Femur (tissue), 1 donor: ENCODE measurements around the gene S100A4.
A peak's percentile ranks its signal among the peaks of the same experiment; 100 is the strongest.
"Not testable (repeated sequence)": the region's sequence is repeated elsewhere in the genome, so short reads cannot be mapped to it uniquely, and the experiment has no call there.

Experiments
- DNase-seq: peaks from one replicate; pipeline ENCODE4 v3.0.0-alpha.2; 2017

The S100A4 gene

DNA sequence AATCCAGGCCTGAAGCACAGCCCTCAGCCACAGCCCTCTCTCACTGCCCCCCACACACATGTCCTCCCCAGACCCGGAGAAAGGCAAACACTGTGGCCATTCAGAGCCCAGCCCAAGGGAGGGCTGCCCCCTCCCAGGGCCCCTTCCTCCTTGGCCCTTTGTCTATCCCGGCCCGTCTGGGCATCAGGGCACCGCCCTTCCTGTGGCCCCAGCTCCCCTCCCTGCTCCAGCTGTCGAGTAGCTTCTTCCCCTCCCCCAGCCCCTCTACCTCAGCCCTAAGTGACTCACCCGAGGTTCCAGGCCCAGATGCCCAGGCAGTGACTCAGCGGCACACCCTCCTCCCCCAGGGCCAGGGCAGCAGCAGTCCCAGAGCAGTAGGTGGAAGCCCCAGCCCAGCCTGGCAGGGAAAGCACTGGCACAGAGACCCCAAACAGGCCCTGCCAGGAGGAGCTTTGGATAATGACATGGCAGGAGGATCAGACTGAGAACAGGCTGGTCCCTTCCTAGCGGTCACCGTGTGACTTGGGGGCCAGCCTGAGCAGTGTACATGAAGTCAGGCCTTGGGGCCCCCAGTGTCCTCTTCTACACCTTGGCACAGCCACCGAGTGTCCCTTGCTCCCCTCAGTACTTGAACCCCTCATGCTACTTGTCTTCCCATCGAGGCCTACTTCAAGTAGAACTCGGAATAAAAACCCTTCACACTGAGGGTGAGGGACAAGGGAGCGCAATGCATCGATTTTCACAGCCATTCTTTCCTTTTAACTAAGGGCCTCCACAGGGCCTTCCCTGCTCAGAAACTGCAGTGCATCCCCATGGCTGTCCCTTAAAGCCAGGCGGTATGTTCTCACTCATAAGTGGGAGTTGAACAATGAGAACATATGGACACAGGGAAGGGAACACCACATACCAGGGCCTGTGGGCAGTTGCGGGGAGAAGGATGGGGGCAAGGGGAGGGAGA is 21.1 kb upstream of the S100A4 start:
- DNase-seq, result peak; percentile 94

DNA sequence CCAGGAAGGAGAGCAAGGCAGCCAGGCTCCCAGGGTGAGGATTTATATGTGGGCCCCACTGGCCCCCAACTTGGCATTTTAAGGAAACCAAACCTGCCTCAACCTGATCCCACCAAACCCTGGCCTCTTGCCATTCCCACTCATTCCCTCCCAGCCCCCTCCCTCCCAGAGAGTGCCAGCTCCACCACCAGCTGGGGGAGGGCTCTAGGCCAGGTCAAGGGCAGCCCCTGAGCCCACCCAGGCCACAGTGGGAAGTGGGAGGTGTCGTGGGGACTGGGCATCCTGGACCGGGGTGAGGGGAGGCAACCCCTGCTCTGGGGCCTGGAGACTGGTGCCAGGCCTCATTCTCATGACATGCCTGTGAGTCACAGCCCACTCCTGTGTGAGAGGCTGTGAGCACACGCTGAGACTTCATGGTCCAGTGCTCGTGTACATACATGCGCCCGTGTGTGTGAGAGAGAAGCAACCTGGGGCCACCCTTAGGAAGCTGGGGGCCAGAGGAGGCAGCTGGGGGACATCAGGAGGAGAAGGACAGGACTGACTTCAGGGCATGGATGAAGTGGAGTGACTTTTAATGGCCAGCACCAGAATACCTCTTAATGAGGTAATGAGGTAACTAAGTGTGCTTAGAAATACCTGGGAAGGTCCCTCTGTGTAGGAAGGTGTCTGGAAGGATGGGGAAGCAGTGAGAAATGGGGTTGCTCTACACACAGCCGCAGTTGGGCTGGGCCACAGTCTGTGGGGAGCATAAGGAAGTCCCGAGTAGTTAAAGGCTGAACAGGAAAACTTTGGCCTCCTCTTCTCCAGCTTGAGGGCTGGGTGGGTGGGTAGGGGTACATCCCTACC is 20.1 kb upstream of the S100A4 start, which contains the start of gene S100A2:
S100A2 (minus strand) TSS at position 316 of the 846 bp plus-strand sequence. CDS start 1,967 bp downstream, outside the sequence.
- DNase-seq, result peak; percentile 55

DNA sequence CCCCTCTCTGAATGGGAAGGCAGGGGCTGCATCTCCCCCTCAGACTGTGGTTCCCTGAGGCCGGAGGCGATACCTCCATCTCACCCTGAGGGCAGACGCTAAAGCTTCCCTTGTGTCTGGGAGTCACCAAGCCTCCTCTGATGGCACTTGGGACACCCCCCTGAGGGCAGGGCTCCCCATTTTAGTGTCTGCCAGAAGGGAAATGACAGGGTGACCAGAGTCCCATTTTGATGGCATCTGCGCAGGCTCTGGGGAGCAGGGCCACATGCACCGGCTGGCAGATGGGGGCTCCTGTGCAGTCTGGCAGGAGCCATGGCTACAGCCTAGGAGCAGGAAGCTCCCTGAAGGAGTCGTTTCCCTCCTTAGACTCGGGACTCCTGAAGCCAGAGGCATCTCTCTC is 18.4 kb upstream of the S100A4 start:
- no peak for DNase-seq

DNA sequence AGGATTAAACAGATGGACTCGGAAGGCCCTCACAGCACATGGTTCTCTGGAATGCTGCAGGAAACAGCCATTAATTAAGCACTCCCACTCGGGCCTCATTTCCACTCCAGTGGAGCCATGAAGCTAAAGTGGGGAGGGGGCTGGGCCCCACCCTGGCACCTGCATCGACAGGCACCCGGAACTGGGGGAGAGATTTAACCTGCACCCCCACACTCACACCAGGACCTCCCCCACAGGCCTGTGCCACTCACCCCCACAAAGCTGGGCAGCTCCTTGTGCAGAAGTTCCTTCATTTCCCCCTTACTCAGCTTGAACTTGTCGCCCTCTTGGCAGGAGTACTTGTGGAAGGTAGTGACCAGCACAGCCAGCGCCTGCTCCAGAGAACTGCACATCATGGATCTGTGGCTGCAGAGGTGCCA is 17.9 kb upstream of the S100A4 start:
- DNase-seq, result no peak

DNA sequence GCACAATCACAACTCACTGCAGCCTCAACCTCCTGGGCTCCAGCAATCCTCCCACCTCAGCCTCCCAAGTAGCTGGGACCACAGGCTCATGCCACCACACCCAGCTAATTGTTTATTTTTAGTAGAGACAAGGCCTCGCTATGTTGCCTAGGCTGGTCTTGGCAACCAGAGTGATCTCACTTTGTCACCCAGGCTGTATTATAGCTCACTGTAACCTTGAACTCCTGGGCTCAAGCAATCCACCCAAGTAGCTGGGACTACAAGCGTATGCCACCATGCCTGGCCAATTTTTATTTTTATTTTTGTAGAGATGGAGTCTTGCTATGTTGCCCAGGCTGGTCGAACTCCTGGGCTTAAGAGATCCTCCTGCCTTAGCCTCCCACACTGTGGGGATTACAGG is 16.4 kb upstream of the S100A4 start:
- not testable (repeated sequence) for DNase-seq

DNA sequence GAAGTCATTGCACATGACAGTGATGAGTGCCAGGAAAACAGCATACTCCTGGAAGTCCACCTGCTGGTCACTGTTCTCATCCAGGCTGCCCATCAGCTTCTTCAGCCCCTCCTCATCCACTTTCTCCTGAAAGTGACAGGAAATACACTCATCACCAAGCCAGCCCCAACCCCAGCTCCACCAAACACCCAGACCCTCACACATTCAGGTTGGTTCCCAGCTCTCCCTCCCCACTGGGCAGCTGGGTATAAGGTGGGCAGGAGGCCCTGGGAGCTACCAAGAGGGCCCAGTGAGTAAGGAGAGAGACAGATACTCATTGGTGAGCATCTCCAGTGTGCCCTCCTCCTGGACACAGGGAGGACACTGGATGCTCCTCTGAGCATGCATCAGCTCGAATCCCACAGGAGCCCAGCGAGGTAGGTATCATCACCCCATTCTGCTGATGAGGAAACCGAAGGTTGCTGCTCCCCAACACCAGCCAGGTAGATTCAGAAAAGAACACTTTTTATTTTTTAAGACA is 15.9 kb upstream of the S100A4 start:
- DNase-seq, result no peak

DNA sequence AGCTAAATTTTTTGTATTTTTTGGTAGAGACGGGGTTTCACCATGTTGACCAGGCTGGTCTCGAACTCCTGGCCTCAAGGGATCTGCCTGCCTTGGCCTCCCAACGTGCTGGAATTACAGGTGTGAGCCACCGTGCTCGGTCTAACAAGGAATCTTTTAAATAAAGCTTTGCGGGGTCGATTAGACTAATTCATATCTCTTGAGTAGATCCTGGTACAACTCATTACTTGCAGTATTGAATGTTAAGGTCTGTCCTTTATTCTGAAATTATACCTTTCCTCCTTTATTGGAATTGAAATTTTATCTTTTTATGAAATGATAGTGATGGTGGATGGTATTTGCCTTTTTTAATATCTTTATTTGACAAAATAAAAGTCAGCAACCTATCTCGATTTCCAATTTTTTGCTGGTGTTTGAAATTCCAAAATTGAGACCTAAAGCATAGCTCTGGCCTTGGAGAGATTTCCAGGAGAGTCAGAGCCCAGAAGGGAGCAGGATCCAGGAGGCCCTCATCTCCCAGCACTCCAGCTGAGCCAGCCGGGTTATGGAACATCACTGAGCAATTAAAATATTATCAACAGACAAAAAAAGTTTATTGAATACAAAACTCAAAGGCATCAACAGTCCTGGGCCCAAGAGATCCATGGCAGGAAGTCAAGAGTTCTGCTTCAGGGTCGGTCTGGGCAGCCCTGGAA is 15.3 kb upstream of the S100A4 start:
- DNase-seq, result no peak

DNA sequence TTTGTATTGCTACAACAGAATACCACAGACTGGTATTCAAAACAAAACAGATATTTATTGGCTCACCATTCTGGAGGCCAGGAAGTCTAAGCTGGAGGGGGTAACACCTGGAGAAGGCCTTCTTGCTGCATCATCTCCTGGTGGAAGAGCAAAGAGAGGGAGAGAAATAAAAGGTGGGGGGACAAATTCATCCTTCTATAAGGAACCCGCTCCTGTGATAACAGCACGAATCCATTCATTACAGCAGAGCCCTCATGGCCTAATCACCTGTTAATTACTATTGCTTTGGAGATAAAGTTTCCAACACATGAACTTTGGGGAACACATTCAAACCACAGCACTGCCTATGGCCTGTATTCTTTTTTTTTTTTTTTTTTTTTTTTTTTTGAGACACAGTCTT is 14.6 kb upstream of the S100A4 start:
- no peak for DNase-seq

DNA sequence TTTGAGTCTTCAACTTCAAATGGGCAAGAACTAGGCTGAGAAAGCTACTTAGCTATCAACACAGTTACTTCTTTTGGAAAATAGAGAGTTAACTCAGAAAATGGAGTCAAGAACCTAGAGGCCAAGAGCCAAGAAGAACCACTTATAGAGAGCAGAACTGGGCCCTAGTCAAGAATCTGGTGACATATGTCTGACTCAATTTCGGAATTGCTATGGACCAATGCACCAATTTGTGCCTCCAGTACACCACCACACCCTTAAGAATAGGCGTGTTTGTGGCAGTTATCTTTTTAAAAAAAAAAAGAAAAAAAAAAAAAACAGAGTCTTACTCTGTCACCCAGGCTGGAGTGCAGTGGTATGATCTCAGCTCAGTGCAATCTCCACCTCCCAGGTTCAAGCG is 12.3 kb upstream of the S100A4 start:
- DNase-seq, result no peak

DNA sequence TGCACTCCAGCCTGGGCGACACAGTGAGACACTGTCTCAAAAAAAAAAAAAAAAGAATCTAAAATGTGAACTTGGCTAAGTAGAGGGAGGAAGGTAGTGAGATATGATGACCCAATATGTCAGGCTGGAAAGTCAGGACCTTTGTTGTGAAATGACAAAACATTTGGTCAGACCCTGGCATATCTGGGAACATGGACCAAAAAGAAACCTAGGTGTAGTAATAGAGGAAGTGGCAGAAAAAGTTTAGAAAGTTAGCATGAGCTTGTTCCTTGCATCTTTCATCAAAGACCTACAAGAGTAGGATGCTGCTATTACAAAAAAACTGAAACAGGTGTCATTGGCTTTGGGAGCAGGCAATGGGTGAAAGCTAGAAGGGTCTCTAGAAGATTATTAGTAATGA is 10.7 kb upstream of the S100A4 start:
- no peak for DNase-seq

DNA sequence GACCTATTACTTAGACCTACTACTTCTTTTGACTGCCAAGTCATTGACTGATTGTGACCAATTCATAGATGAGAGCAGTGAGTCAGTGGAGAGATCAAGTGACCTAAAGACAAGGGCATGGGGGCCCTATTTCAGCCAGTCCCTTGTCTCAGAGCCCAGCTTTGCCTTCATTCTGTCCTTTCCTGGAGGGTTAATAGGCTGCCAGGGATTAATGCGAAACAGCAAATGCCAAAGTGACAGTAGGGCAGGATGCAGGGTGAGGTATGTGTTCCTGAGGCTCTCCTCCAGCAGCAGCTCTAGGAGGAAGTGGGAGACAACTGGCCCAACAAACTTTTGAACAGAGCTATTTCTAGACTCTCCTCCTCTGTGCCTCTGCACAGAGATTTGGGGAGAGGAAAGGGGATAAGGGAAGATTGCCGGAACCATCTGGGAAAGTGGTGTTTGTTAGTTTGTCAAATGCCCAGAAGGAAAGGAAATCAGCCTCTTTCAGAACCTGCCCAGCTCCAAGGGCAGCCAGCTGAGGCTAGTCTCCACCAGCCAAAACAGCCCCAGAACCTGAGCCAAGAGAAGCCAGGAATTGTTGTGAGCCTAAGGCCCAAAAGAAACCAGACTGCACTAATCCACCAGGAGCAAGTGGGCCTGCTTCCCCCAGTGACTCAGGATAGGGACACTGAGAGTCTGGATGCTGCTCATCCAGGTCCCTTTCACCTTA is 8.4 kb upstream of the S100A4 start:
- peak; percentile 59 for DNase-seq

DNA sequence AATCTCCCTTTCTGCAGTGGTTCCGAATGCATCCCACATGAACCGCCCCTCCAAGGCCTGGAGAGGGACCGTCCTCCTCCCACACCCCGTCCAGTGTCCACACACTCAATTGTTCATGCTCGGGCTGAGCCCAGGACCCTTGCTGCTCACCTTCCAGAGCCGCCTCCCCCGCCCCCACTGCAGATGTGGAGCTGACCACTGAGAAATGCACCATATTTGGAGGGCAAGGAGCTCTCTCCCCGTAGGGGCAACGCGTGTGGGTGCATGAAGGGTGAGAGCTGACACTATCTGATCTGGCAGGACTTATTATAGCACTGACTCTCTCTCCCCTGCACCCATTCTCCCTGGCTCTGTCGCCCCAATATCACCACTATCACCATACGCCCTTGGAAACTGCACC is 7.5 kb upstream of the S100A4 start:
- DNase-seq, result no peak

DNA sequence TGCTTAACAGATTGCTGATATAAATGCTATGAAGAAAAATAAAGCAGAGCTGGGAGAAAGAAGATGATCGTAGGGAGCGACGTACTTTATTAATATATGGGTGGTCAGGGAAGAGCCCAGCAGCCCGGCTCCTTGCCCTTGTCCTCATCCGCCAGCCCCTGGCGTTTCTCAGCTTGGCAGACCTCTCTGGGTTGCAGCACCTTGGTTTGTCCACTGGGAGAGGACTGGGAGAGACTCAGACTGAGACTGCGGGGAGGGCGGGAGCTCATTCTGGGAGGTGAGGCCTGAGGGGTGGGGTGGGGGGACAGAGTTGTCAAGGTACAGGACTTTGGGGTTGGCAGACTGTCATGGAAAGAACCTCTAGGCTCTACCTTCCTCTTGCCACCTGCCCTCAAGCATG is 6.7 kb upstream of the S100A4 start:
- DNase-seq, result no peak

DNA sequence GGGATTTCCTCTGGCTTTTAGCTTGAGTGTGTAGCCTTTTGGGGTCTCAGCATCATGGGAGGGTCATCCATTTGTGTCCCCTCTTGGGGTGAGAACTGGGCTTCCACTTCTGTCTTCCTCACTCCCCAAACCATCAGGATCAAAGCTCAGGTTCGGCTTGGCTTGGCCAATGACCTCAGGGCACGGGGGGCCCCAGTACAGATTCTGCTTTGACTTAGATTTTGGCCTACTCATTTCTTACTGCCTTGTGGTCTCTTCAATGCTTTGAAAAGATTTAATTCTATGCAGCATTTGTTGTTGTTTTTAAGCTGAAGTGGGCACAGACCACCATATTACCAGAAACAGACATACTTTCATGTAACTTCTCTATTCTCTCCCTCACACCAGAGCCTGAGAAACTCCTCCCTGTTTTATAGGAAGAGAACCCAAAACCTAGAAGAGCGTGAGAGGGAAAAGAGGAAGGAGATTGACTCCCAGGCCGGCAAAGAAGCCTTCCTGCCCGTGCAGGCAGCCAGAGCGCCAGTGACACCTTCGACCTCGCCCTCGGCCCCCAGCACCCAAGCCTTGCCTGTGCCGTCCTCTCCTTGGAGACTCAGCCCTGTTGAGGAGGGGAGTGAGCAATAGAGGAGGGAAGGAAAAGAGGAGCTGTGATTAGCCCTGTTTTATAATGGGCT is 5.4 kb upstream of the S100A4 start:
- no peak for DNase-seq

DNA sequence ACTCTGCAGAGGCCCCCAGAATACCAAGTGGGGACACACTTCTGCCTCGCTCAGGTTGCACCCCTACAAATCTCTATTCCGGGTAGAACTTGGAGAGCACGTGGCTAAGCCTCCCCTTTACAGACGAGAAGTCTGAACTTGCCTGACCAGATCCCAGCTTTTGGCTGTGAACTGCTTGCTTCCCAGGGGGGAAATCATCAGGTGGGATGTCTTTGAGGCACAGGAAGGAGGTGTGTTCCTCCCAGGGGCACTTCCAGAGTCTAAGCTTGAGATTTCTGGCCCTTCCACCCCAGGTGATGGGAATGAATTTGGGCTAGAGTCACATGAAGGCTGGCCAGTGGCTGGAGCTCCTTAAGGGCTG is 4.8 kb upstream of the S100A4 start:
- no peak for DNase-seq

DNA sequence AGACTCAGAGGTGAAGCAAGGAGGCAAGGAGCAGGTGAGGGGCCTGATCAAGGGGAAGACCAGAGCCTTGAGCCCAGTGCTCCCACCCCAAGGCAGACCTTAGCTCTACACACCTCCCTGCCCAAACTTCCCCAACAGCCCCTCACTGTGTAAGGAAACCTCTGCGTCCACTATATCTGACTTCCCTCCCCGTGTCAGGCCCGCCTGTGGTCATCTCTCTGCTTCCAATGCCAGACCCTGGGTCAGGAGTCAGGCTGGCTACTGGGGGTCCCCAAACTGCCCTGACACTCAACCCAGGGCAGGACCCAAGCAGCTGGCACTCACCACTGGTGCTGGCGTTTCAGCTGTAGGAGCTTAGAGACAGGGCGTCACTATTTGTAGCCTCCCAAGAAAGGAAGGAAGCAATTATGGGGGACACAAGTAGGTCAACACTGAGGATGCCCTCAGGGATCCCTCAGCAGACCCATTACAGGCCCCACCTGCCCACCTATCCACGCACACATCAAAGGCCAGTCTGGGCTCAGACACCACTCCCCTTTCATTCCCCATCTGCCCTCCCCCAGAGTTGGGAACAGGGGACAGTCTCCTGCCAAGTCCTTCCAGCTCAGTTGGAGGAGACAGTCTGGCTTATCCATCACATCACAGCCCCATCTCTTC is 4.3 kb upstream of the S100A4 start:
- DNase-seq, result peak; percentile 28

DNA sequence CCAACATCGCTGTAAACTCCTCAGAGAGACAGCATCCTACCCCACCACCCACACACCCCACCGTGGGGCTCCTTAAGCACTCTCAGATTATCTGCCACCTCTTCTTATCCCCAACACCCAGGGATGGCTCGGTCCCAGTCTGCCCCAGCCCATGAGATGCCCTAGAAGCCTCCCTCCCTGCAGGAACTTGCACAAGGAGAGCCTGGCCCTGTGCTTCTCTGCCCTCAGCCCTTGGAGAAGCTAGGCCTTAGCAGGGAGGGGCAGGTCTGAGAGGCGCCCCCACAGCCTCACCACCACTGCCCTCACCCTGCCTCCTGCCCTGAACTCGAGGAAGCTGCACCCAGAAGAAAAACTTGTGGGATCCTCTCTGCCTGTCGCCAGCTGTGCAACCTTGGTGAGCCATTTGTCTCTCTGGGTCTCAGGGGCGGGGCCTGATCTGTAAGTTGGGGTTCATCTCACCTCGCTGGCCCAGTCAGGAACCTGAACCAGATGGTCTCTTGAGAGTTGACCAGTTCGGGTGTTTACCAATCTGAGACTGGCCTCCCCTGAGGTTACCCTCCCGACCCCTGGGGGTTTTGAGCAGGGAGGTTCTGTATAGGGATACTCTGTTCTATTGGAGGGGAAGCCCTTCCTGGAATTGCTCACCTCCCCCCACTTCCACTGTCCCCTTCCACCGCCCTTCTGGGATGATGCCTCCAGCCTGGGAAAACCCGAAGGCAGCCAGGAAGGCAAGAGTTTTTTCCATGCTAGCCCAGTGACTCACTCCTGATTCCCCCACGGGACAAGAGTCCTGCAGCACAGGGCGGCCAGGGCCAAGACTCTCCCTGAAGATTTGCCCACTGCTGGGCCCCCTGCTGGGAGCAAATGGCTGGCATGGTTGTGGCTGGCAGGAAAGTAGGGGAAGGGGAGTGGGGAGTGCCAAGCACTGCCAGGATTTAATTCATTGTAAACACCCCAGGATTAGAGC is 3.4 kb upstream of the S100A4 start, which contains the start of gene S100A3:
S100A3 (minus strand) TSS at position 537 of the 967 bp plus-strand sequence. CDS start 773 bp downstream, outside the sequence.
- peak; percentile 79 for DNase-seq

DNA sequence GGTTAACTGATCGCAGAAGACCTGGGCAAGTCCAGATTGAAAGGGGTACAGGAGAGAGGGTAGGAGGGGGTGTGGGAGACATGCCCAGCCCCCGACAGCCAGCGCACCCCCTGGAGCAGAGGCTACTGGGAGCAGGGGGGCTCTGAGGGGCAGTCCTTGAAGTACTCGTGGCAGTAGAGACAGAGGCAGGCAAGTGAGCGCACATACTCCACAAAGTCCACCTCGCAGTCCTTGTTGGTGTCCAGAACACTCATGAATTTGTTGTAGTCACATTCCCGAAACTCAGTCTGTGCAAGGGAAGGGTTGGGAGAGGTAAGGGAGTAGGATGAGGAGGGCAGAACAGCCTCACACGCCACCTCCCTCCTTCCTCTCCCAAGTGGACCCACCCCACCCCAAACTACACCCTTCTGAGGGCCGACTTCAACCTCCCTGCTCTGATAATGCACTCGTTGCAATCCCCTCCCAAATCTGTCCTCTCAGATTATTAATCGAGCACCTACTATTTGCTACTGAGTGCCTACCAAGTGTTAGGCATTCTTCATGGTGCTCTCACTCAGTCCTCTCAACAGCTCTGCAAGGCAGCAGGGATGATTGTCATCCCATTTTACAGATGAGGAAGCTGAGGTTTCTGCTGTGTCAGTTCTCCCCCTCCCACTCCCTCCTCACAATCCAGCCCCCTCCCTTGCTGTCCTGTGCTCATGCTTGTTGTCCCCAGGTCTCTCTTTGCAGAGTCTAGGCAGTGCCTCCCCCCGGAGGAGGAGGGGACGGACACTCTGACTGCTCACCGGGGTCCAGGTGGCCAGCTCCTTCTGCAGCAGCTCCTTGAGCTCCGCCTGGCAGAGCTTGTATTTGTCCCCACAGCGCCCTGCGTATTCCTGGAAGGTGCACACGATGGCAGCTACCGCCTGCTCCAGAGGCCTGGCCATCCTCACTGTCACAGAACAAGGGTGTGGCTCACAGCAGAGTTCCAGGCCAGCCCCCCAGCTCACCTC is 2.2 kb upstream of the S100A4 start:
- DNase-seq, result no peak
